GM20000 (cell line): ENCODE results near the gene CEP44.

Source experiments
- DNase-seq: peaks from one replicate; pipeline ENCODE4 v3.0.0; 2012; ENCODE audit warnings: low spot score
- CTCF ChIP-seq: IDR thresholded peaks from 2 replicates; pipeline ENCODE4 v1.5.1; 2012; ENCODE audit warnings: mild to moderate bottlenecking, control low read depth; ENCODE audit errors: extremely low read depth, missing control alignments

Gene CEP44

GRCh38 chr4:174263445-174263736, 20.3 kb upstream of the CEP44 start:
- no peak for TF ChIP-seq CTCF
- DNase-seq, result no peak

- TF ChIP-seq CTCF, result no peak
These were observed 17.8 kb upstream of the CEP44 start for GRCh38 chr4:174265916-174266315.

GRCh38 chr4:174266416-174266815, 17.3 kb upstream of the CEP44 start:
- TF ChIP-seq CTCF, result no peak
- DNase-seq, result no peak

More at GRCh38 chr4:174265916-174266315, 17.8 kb upstream of the CEP44 start:
- no peak for DNase-seq

- no peak for TF ChIP-seq CTCF
- DNase-seq, result no peak
These were observed 9.8 kb upstream of the CEP44 start for GRCh38 chr4:174273930-174274329.

GRCh38 chr4:174274436-174274835, 9.3 kb upstream of the CEP44 start:
- no peak for TF ChIP-seq CTCF
- no peak for DNase-seq

- TF ChIP-seq CTCF, result no peak
- DNase-seq, result no peak
These were observed 8.6 kb upstream of the CEP44 start for GRCh38 chr4:174275101-174275500.

- TF ChIP-seq CTCF, result no peak
- no peak for DNase-seq
These were observed 6.3 kb upstream of the CEP44 start for GRCh38 chr4:174277433-174277832.
